Mucosa of descending colon (tissue), 3 donors: ENCODE measurements around the gene FABP6. TPM values are rescaled to one million over a fixed set of nuclear protein-coding genes. Genes with fewer than 3 reads are reported as not detected.
A peak's percentile ranks its signal among the peaks of the same experiment; 100 is the strongest.

ENCODE experiments used
- ATAC-seq: fragments of 200-7000 bp; cut with Tn5 transposase; one replicate; pipeline ENCODE4 v1.9.1; 2020; ENCODE audit warnings: mild to moderate bottlenecking, moderate library complexity
- DNase-seq, 3 donors: peaks; one replicate each; pipeline ENCODE4 v3.0.0-alpha.2; 2020
- H3K36me3 ChIP-seq: fragments of 200-600 bp; one replicate; pipeline ENCODE4 v1.8.0; 2021; ENCODE audit warnings: low read depth, mild to moderate bottlenecking
- H3K4me1 ChIP-seq: fragments of 200-600 bp; one replicate; pipeline ENCODE4 v1.8.0; 2021; ENCODE audit warnings: low read depth, mild to moderate bottlenecking
- H3K4me3 ChIP-seq: fragments of 200-600 bp; one replicate; pipeline ENCODE4 v1.8.0; 2021; ENCODE audit warnings: mild to moderate bottlenecking
- H3K9me3 ChIP-seq: fragments of 200-600 bp; one replicate; pipeline ENCODE4 v1.8.0; 2021; ENCODE audit warnings: mild to moderate bottlenecking
- CTCF ChIP-seq: fragments of 200-600 bp; IDR thresholded peaks from one replicate; pipeline ENCODE4 v1.8.0; 2022; ENCODE audit warnings: antibody characterized with exemption, mild to moderate bottlenecking
- intact Hi-C, 2 donors: fragments of 100-400 bp; cut with DNase I in 1 of 2; cut with micrococcal nuclease in 1 of 2; formaldehyde crosslinking; loops; one replicate each; pipeline versions ENCODE4 v1.11.0 to v1.11.1; 2022; cut with DNase I, micrococcal nuclease
- total RNA-seq, 3 donors: library from RNA; stranded (reverse); fragmentation: NEBNext Ultra II Directional in 2 of 3; extraction: Animal tissue kit (Norgen Biotek cat#: 25700) in 2 of 3; gene quantifications; one replicate each; pipeline versions ENCODE4 v1.2.1 to v1.2.4, GENCODE V29; 2021 to 2023
- donor health status: DM: no; HTN: no; CAD: no; lungs with moderate emphysema.
- donor health status: DM: no; HTN: no; CAD: no.
- donor health status: DM: no; HTN: yes; CAD: no.

FABP6 gene
- total RNA-seq, 3 donors from 2014 or later: not detected

- intact Hi-C loops: no loop called here
- DNase-seq (peak; percentile 67 to 71 (median 70)), ATAC-seq (peak; percentile 70)
- Histone ChIP-seq H3K36me3 (no peaks in the 10 kb centered on the region), H3K4me1 (peaks cover 27% of the 10 kb centered on the region), H3K9me3 (no peaks in the 10 kb centered on the region), H3K4me3 (no peak overlapping the region)
- no peak for TF ChIP-seq CTCF
Observed at GRCh38 chr5:160287378-160288051, 58.2 kb downstream of the FABP6 start.

Other genes with a start within 250 kb of the FABP6 start
- gene TTC1, start 220.4 kb upstream of the FABP6 start, total RNA-seq: 10 to 100 TPM; 42.6 to 54.7 (median 46.6) TPM
- gene PWWP2A, start 110.1 kb upstream of the FABP6 start, total RNA-seq: 10 to 100 TPM; 37.6 to 52.8 (median 41.3) TPM
- 10 to 100 TPM in 2 of 3 donors, 1 to 10 TPM in 1; 8.7 to 32.7 (median 25.0) TPM for gene CCNJL, start 83.1 kb downstream of the FABP6 start, total RNA-seq
- 1 to 10 TPM in 1 of 3 donors, under 1 TPM in 2; 0.43 to 1.5 (median 0.89) TPM for gene C1QTNF2, start 141.1 kb downstream of the FABP6 start, total RNA-seq
- 1 to 10 TPM; 1.7 to 4.3 (median 1.9) TPM for gene FAM200C, start 170.5 kb downstream of the FABP6 start, total RNA-seq
- 10 to 100 TPM; 46.4 to 52.3 (median 49.5) TPM for gene SLU7, start 189.6 kb downstream of the FABP6 start, total RNA-seq
- 10 to 100 TPM in 1 of 3 donors, 1 to 10 TPM in 2; 5.8 to 46.8 (median 9.0) TPM for gene PTTG1, start 192.3 kb downstream of the FABP6 start, total RNA-seq